ENCODE data around the gene CNBD2.

CNBD2 gene

GRCh38 chr20:36050436-36051317, 82.3 kb downstream of the CNBD2 start (continued):
- peak; percentile 80 for TF ChIP-seq KLF9 (tag by site-specific recombination; IDR thresholded peaks at IDR 0.05; ENCODE audit: low read depth)
- TF ChIP-seq ZSCAN16 (tag by site-specific recombination; IDR thresholded peaks at IDR 0.05) = 0 out of 2 replicates have a peak, but pooled peaks have one; percentile 41
- peak; percentile 81 for TF ChIP-seq ZNF76 (tag by site-specific recombination; IDR thresholded peaks at IDR 0.05; ENCODE audit: borderline replicate concordance, low read depth)
- no peak for TF ChIP-seq ZNF211 (tag by site-specific recombination; IDR thresholded peaks at IDR 0.05; ENCODE audit: low read depth)
- TF ChIP-seq ZNF639 (tag by site-specific recombination; IDR thresholded peaks at IDR 0.05) = peak; percentile 94
- TF ChIP-seq CTCF (tag by site-specific recombination; IDR thresholded peaks at IDR 0.05) = no peak
- TF ChIP-seq ZBTB17 (tag by site-specific recombination; IDR thresholded peaks at IDR 0.05) = no peak; the same call in 1 of the 2 replicates
- TF ChIP-seq SP7 (tag by site-specific recombination; IDR thresholded peaks at IDR 0.05) = peak; percentile 86
- no peak for TF ChIP-seq HOXD13 (CRISPR knock-in tag; IDR thresholded peaks at IDR 0.05; ENCODE audit: borderline replicate concordance)
- no peak for TF ChIP-seq ZNF112 (tag by site-specific recombination; IDR thresholded peaks at IDR 0.05)
- peak; percentile 56; the same call in 1 of the 2 replicates for TF ChIP-seq GLIS2 (tag by site-specific recombination; IDR thresholded peaks at IDR 0.05)
- TF ChIP-seq ZNF600 (tag by site-specific recombination; IDR thresholded peaks at IDR 0.05) = peak; percentile 76
- TF ChIP-seq ZNF585B (tag by site-specific recombination; IDR thresholded peaks at IDR 0.05) = no peak
- TF ChIP-seq ZNF501 (tag by site-specific recombination; IDR thresholded peaks at IDR 0.05) = peak; percentile 80; the same call in 1 of the 2 replicates
- TF ChIP-seq ZNF292 (tag by site-specific recombination; IDR thresholded peaks at IDR 0.05; ENCODE audit: borderline replicate concordance, low read depth) = no peak
- TF ChIP-seq KLF17 (tag by site-specific recombination; IDR thresholded peaks at IDR 0.05) = peak; percentile 94
- TF ChIP-seq REST (tag by site-specific recombination; IDR thresholded peaks at IDR 0.05) = no peak; the same call in 1 of the 2 replicates
- peak; percentile 56; the same call in 1 of the 2 replicates for TF ChIP-seq GFI1B (tag by site-specific recombination; IDR thresholded peaks at IDR 0.05)
- TF ChIP-seq ZNF140 (tag by site-specific recombination; IDR thresholded peaks at IDR 0.05) = no peak
- no peak for TF ChIP-seq ZNF747 (tag by site-specific recombination; IDR thresholded peaks at IDR 0.05)
- TF ChIP-seq ZNF19 (tag by site-specific recombination; IDR thresholded peaks at IDR 0.05; ENCODE audit: low read depth) = no peak
- TF ChIP-seq ZSCAN4 (tag by site-specific recombination; IDR thresholded peaks at IDR 0.05) = peak; percentile 55; the same call in 1 of the 2 replicates
- no peak for TF ChIP-seq ZNF132 (tag by site-specific recombination; IDR thresholded peaks at IDR 0.05; ENCODE audit: borderline replicate concordance)
- TF ChIP-seq ZEB2 (tag by site-specific recombination; IDR thresholded peaks at IDR 0.05) = peak; percentile 63; the same call in 1 of the 2 replicates
- TF ChIP-seq ZSCAN5A (tag by site-specific recombination; IDR thresholded peaks at IDR 0.05) = peak; percentile 71; the same call in 1 of the 2 replicates
- TF ChIP-seq INSM2 (tag by site-specific recombination; IDR thresholded peaks at IDR 0.05) = peak; percentile 78
- TF ChIP-seq WT1 (tag by site-specific recombination; IDR thresholded peaks at IDR 0.05) = no peak
